Parathyroid adenoma (tissue), 2 donors: ENCODE results near the gene LEFTY1.

Experiments used
- H2AFZ ChIP-seq: fragments of 300-600 bp; sonication (generic); one replicate; pipeline ENCODE4 v1.7.0; 2017; ENCODE audit warnings: antibody characterized with exemption, mild to moderate bottlenecking
- H3K27ac ChIP-seq: fragments of 300-600 bp; sonication (generic); one replicate; pipeline ENCODE4 v1.7.0; 2017
- H3K27me3 ChIP-seq: fragments of 300-600 bp; sonication (generic); one replicate; pipeline ENCODE4 v1.7.0; 2017; ENCODE audit warnings: low read length; ENCODE audit not compliant: control insufficient read depth, insufficient read depth
- H3K36me3 ChIP-seq: fragments of 300-600 bp; sonication (generic); one replicate; pipeline ENCODE4 v1.7.0; 2017; ENCODE audit warnings: low read length; ENCODE audit not compliant: control insufficient read depth, insufficient read depth
- H3K4me1 ChIP-seq: fragments of 300-600 bp; sonication (generic); one replicate; pipeline ENCODE4 v1.7.0; 2017; ENCODE audit warnings: control low read depth
- H3K4me2 ChIP-seq: fragments of 300-600 bp; sonication (generic); one replicate; pipeline ENCODE4 v1.7.0; 2017; ENCODE audit warnings: low read length
- H3K4me3 ChIP-seq: fragments of 300-600 bp; sonication (generic); one replicate; pipeline ENCODE4 v1.7.0; 2017; ENCODE audit warnings: low read depth, low read length
- H3K79me2 ChIP-seq: fragments of 300-600 bp; sonication (generic); one replicate; pipeline ENCODE4 v1.7.0; 2017; ENCODE audit warnings: control low read depth
- H3K9ac ChIP-seq: fragments of 300-600 bp; sonication (generic); one replicate; pipeline ENCODE4 v1.7.0; 2017; ENCODE audit warnings: mild to moderate bottlenecking
- H3K9me3 ChIP-seq: fragments of 300-600 bp; sonication (generic); one replicate; pipeline ENCODE4 v1.7.0; 2017; ENCODE audit warnings: low read length; ENCODE audit not compliant: control insufficient read depth
- TF ChIP-seq, protein P1 (sequence below): fragments of 300-600 bp; sonication (generic); IDR thresholded peaks from one replicate; pipeline ENCODE4 v1.7.0; 2017; ENCODE audit warnings: antibody characterized with exemption, mild to moderate bottlenecking
- donor health status: primary hyperparathyroidism.

Gene LEFTY1

DNA sequence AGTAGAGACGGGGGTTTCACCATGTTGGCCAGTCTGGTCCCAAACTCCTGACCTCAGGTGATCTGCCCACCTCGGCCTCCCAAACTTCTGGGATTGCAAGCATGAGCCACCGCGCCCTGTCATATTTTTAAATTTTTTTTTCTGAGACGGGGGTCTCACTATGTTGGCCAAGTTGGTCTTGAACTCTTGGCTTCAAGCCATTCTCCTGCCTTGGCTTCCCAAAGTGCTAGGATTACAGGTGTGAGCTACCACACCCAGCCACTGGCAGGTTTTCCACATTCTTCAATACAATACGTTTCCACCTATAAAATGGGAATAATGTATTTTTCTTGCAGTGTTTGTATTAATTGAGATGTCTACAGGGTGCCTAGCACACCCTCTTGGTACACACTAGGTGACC, 3.4 kb upstream of the LEFTY1 start:
- H3K27ac ChIP-seq: no peak overlapping the region
- no peaks in the 10 kb centered on the region for H3K27me3 ChIP-seq
- no peak overlapping the region for H3K4me3 ChIP-seq
- H3K4me2 ChIP-seq: no peak overlapping the region
- no peaks in the 10 kb centered on the region for H3K79me2 ChIP-seq
- H3K4me1 ChIP-seq: no peaks in the 10 kb centered on the region
- no peak overlapping the region for H3K9ac ChIP-seq
- no peaks in the 10 kb centered on the region for H3K36me3 ChIP-seq
- no peaks in the 10 kb centered on the region for H3K9me3 ChIP-seq
- H2AFZ ChIP-seq: no peak overlapping the region
- TF ChIP-seq, protein P1, sequence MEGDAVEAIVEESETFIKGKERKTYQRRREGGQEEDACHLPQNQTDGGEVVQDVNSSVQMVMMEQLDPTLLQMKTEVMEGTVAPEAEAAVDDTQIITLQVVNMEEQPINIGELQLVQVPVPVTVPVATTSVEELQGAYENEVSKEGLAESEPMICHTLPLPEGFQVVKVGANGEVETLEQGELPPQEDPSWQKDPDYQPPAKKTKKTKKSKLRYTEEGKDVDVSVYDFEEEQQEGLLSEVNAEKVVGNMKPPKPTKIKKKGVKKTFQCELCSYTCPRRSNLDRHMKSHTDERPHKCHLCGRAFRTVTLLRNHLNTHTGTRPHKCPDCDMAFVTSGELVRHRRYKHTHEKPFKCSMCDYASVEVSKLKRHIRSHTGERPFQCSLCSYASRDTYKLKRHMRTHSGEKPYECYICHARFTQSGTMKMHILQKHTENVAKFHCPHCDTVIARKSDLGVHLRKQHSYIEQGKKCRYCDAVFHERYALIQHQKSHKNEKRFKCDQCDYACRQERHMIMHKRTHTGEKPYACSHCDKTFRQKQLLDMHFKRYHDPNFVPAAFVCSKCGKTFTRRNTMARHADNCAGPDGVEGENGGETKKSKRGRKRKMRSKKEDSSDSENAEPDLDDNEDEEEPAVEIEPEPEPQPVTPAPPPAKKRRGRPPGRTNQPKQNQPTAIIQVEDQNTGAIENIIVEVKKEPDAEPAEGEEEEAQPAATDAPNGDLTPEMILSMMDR: no peak

DNA sequence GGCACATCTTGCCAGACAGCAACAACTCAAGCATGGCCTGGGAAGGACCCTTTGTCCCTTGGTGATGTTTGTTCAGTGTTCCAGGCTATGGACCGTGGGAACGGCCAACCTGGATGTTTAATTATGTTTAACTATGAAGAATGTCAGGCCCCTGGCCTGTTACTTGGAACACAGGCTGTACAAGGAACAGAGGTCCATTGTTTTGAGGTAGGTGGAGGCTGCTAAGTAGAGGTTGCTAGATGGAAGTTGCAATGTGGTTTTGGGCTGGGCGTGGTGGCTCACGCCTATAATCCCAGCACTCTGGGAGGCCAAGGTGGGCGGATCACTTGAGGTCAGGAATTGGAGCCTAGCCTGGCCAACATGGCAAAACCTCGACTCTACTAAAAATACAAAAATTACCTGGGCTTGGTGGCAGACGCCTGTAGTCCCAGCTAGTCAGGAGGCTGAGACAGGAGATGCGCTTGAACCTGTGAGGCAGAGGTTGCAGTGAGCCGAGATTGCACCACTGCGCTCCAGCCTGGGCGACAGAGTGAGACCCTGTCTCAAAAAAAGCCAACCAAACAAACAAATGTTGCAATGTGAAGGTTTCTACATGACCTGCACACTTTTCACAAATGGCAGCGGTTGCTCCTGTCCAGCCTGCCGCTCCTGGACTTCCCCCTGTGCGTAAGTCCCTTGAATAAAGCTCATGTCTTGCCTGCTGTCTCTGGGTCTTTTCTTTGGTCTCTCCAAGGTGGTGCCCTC, 2.5 kb upstream of the LEFTY1 start:
- Histone ChIP-seq H3K9ac (no peak overlapping the region), H3K27ac (no peak overlapping the region), H3K4me1 (no peaks in the 10 kb centered on the region)

DNA sequence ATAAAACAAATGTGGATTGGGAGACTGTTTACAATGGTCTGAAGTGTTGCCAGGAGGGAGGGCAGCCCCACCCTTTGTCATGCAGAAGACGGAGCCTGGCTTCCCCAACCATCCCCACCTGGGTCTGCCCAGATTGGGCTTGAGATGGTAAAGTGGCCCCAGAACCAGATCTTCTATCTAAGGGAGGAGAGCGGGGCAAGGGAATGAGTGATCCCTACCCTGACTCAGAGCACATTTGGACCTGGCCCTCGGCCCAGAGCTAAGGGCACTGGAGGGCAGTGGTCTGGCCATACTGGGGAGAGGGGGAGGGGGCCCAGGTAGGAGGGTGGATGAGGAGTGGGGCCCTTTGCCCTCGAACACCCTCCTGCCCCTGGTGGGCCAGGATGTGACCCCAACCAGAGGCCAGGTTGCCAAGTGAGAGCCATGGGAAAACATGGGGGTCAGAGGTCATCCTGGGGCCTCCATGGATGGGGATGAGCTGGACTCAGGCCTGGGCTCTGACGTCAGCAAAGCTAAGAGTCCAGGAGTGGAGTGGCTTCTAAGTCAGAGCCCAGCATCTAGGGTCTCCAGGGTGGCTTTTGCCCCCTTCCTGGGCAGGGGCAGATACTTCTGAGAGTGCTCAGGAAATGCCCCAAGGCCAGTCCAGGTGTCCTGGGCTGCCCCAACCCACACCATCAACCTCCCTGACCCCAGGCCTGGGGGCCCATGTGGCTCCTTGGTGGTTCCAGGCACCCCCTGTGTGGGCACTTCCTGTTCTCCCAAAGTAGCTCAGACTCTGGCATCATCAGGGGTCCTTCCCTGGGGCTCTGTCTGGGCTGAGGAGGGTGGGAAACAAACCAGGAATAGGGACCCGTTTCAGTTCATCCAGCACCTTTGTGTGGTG, 1.6 kb upstream of the LEFTY1 start:
- no peak overlapping the region for H2AFZ ChIP-seq
- no peak overlapping the region for H3K27ac ChIP-seq
- no peaks in the 10 kb centered on the region for H3K4me1 ChIP-seq
- no peak overlapping the region for H3K4me3 ChIP-seq
- no peaks in the 10 kb centered on the region for H3K27me3 ChIP-seq
- H3K4me2 ChIP-seq: no peak overlapping the region
- no peak overlapping the region for H3K9ac ChIP-seq
- no peaks in the 10 kb centered on the region for H3K79me2 ChIP-seq
- H3K9me3 ChIP-seq: no peaks in the 10 kb centered on the region
- TF ChIP-seq, protein P1: no peak
- H3K36me3 ChIP-seq: no peaks in the 10 kb centered on the region

More for the DNA sequence above, 2.5 kb upstream of the LEFTY1 start:
- Histone ChIP-seq H3K27me3 (no peaks in the 10 kb centered on the region), H3K4me2 (no peak overlapping the region), H3K36me3 (no peaks in the 10 kb centered on the region), H3K9me3 (no peaks in the 10 kb centered on the region), H3K79me2 (no peaks in the 10 kb centered on the region), H3K4me3 (no peak overlapping the region), H2AFZ (no peak overlapping the region)
- TF ChIP-seq, protein P1: no peak

DNA sequence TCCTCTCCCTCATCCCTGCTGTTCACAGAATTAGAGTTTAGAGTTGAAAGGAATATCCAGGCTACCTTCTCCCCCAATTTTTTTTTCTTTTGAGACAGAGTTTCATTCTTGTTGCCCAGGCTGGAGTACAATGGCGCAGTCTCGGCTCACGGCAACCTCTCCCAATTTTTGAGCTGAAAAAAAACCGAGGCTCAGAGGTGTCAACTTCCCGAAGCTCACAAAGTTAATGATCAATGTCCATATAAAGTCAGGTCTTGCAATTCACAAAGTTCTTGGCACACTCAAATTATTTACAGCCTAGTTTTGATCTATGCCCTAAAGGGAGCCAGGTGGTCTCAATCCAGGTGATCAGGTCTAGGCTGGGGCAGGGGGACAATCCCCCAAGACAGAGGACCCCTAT, 797 bp upstream of the LEFTY1 start:
- Histone ChIP-seq H3K4me3 (no peak overlapping the region), H3K36me3 (no peaks in the 10 kb centered on the region), H3K27ac (no peak overlapping the region), H3K4me1 (no peaks in the 10 kb centered on the region), H3K9ac (no peak overlapping the region), H2AFZ (no peak overlapping the region), H3K27me3 (no peaks in the 10 kb centered on the region), H3K9me3 (no peaks in the 10 kb centered on the region), H3K4me2 (no peak overlapping the region), H3K79me2 (no peaks in the 10 kb centered on the region)
- TF ChIP-seq, protein P1: no peak
